OCI-LY7 (cell line): Measurements from ENCODE around the gene ACOT8.

ENCODE experiments used
- CTCF ChIP-seq: fragments of 200-600 bp; sonication (generic); conservative IDR thresholded peaks from 2 replicates; pipeline ENCODE4 v1.5.1; 2014; ENCODE audit warnings: mild to moderate bottlenecking, antibody characterized with exemption, low read length, moderate library complexity, mixed read lengths
- EZH2phosphoT487 ChIP-seq: fragments of 200-600 bp; sonication (generic); IDR thresholded peaks from 2 replicates; pipeline ENCODE4 v1.6.1; 2018; ENCODE audit warnings: low read depth, borderline replicate concordance, mild to moderate bottlenecking, mixed run types, antibody characterized with exemption, low read length, moderate library complexity, mixed read lengths

- no peak for TF ChIP-seq CTCF
- TF ChIP-seq EZH2phosphoT487, result no peak
These were observed 24.6 kb downstream of the ACOT8 start for GRCh38 chr20:45832619-45833018.
